Transverse colon (tissue), 3 donors: ENCODE data around the gene PIMREG.

ENCODE experiments used
- CTCF ChIP-seq, 5 experiments: fragments of 200-600 bp in 3 of 5; fragments of 450-650 bp in 2 of 5; sonication (generic) in 3 of 5; IDR thresholded peaks; 1 replicate in 2 of 5; 2 replicates in 3 of 5; pipeline ENCODE4 v1.5.1; 2016 to 2017; ENCODE audit warnings: antibody characterized with exemption in 5 of 5, inconsistent platforms in 3 of 5, mild to moderate bottlenecking in 2 of 5, moderate library complexity in 1 of 5
- POLR2A ChIP-seq: fragments of 450-650 bp; IDR thresholded peaks from one replicate; pipeline ENCODE4 v1.6.1; 2016; ENCODE audit warnings: antibody characterized with exemption, mild to moderate bottlenecking, moderate library complexity

GRCh38 chr17:6465206-6466003 lies 21.1 kb downstream of the PIMREG start:
- no peak for TF ChIP-seq CTCF (IDR thresholded peaks at IDR 0.05)
- TF ChIP-seq POLR2A, result no peak
